ENCODE data around the gene SCN10A.

DNA sequence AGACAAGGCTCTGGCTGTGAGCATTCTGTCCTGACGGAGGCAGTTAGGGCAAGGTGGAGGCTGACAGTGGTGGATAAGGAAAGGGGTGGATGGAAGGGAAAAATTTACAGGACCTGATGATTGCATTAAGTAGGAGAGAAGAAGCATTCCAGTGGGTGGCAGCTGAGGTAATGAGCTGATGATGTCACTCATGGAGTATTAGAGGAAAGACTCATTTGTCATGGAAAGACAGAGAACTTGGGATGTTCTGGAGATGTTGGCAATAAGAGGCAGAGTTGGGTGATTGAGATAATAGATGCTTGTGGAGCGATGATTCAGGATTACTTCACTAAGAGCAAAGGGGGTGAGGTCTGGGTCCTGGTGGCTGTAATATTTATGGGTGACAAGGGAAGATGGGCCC lies 102.9 kb downstream of the SCN10A start:
- TF ChIP-seq, protein P1, sequence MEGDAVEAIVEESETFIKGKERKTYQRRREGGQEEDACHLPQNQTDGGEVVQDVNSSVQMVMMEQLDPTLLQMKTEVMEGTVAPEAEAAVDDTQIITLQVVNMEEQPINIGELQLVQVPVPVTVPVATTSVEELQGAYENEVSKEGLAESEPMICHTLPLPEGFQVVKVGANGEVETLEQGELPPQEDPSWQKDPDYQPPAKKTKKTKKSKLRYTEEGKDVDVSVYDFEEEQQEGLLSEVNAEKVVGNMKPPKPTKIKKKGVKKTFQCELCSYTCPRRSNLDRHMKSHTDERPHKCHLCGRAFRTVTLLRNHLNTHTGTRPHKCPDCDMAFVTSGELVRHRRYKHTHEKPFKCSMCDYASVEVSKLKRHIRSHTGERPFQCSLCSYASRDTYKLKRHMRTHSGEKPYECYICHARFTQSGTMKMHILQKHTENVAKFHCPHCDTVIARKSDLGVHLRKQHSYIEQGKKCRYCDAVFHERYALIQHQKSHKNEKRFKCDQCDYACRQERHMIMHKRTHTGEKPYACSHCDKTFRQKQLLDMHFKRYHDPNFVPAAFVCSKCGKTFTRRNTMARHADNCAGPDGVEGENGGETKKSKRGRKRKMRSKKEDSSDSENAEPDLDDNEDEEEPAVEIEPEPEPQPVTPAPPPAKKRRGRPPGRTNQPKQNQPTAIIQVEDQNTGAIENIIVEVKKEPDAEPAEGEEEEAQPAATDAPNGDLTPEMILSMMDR (IDR thresholded peaks at IDR 0.05), result no peak
- no peak for TF ChIP-seq POLR2A (IDR thresholded peaks at IDR 0.05)
